HG03159 (cell line): ENCODE measurements around the gene LINGO1.

Source experiments
- ATAC-seq: cut with Tn5 transposase; IDR thresholded peaks from one replicate; pipeline ENCODE4 v1.9.1; 2021; ENCODE audit warnings: mild to moderate bottlenecking, moderate library complexity; ENCODE audit not compliant: unreplicated experiment

The LINGO1 gene

GRCh38 chr15:77632534-77633133, at the start of gene LINGO1:
TSS of gene LINGO1 (minus strand) at chr15:77632912. CDS start at chr15:77632315, 597 bp downstream.
- ATAC-seq: no peak

GRCh38 chr15:77681362-77681761, 48.6 kb upstream of the LINGO1 start:
- ATAC-seq: no peak

GRCh38 chr15:77676569-77677375, 44.1 kb upstream of the LINGO1 start:
- ATAC-seq: no peak

- no peak for ATAC-seq
Observed at GRCh38 chr15:77675806-77676415, 43.2 kb upstream of the LINGO1 start.

GRCh38 chr15:77674327-77674726, 41.6 kb upstream of the LINGO1 start:
- ATAC-seq: no peak

- ATAC-seq: no peak
Observed at GRCh38 chr15:77673866-77674265, 41.2 kb upstream of the LINGO1 start.

- no peak for ATAC-seq
Observed at GRCh38 chr15:77672135-77672534, 39.4 kb upstream of the LINGO1 start.

- no peak for ATAC-seq
Observed at GRCh38 chr15:77671362-77672056, 38.8 kb upstream of the LINGO1 start.

- no peak for ATAC-seq
Observed at GRCh38 chr15:77670558-77671361, 38.0 kb upstream of the LINGO1 start.

GRCh38 chr15:77669896-77670295, 37.2 kb upstream of the LINGO1 start:
- ATAC-seq: no peak

GRCh38 chr15:77667338-77668234, 34.9 kb upstream of the LINGO1 start:
- no peak for ATAC-seq

GRCh38 chr15:77666296-77666660, 33.6 kb upstream of the LINGO1 start:
- no peak for ATAC-seq

GRCh38 chr15:77665530-77666295, 33.0 kb upstream of the LINGO1 start:
- no peak for ATAC-seq

GRCh38 chr15:77664428-77664827, 31.7 kb upstream of the LINGO1 start:
- ATAC-seq: no peak

GRCh38 chr15:77663256-77663655, 30.5 kb upstream of the LINGO1 start:
- no peak for ATAC-seq

- ATAC-seq: no peak
Observed at GRCh38 chr15:77659350-77660321, 26.9 kb upstream of the LINGO1 start.

- ATAC-seq: no peak
Observed at GRCh38 chr15:77658304-77658703, 25.6 kb upstream of the LINGO1 start.
